A549 (cell line): ENCODE data around the gene MAN1C1. TPM values are rescaled to one million over a fixed set of nuclear protein-coding genes. Genes with fewer than 3 reads are reported as not detected.

ENCODE experiments used
- ATAC-seq, 2 experiments: fragments of 200-7000 bp in 1 of 2; fragments of >200 bp in 1 of 2; cut with Nextera tagmentation in 1 of 2; cut with Tn5 transposase in 1 of 2; 3 replicates each; pipeline versions ENCODE4 v1.8.0 to v1.9.1; 2018 to 2020; ENCODE audit warnings: mild to moderate bottlenecking in 1 of 2, moderate library complexity in 1 of 2
- CTCF ChIA-PET: fragments of 300-600 bp; sonication (Branson Sonifier 250); formaldehyde crosslinking; extraction: SDS; loops from one replicate; lab custom pipeline; 2021; ENCODE audit warnings: antibody characterized with exemption, inconsistent platforms; lab: Yijun Ruan, JAX
- POLR2A ChIA-PET: fragments of 350-600 bp; formaldehyde crosslinking; extraction: SDS; loops from one replicate; lab custom pipeline; 2021; ENCODE audit warnings: antibody characterized with exemption, inconsistent platforms; lab: Yijun Ruan, JAX
- DNase-seq, 2 experiments: peaks; one replicate each; pipeline versions ENCODE4 v3.0.0 to v3.0.0-alpha.2; 2011 to 2016; ENCODE audit warnings: low read depth in 1 of 2, low spot score in 1 of 2
- FAIRE-seq: peaks from 2 replicates; lab custom pipeline; 2011; peaks lifted over from hg19 to GRCh38; lab: Jason Lieb, UNC
- H3K27ac ChIP-seq, 2 experiments: fragments of >200 bp; sonication (Bioruptor Twin); formaldehyde crosslinking; 3 replicates each; pipeline ENCODE4 v1.5.1; 2016 to 2017
- H3K4me1 ChIP-seq: fragments of >200 bp; sonication (Bioruptor Twin); formaldehyde crosslinking; 3 replicates; pipeline ENCODE4 v1.6.1; 2016
- H3K4me2 ChIP-seq: fragments of >200 bp; sonication (Bioruptor Twin); formaldehyde crosslinking; 3 replicates; pipeline ENCODE4 v1.6.1; 2016
- H3K4me3 ChIP-seq: fragments of >200 bp; sonication (Bioruptor Twin); formaldehyde crosslinking; 3 replicates; pipeline ENCODE4 v1.5.1; 2016
- H3K9me3 ChIP-seq: fragments of >200 bp; sonication (Bioruptor Twin); formaldehyde crosslinking; 3 replicates; pipeline ENCODE4 v1.6.1; 2016
- CBX2 ChIP-seq: fragments of 200-600 bp; sonication (generic); IDR thresholded peaks from 2 replicates; pipeline ENCODE4 v1.6.1; 2016; ENCODE audit warnings: low read depth, mild to moderate bottlenecking, borderline replicate concordance
- CEBPB ChIP-seq, 2 experiments: fragments of >200 bp in 1 of 2; sonication (Bioruptor Twin) in 1 of 2; formaldehyde crosslinking in 1 of 2; IDR thresholded peaks; 2 replicates each; pipeline ENCODE4 v1.6.1; 2012 to 2016
- CHD2 ChIP-seq: fragments of 150-350 bp; IDR thresholded peaks from 2 replicates; pipeline ENCODE4 v1.6.1; 2014; ENCODE audit warnings: low read length; ENCODE audit not compliant: partially characterized antibody
- CHD4 ChIP-seq: fragments of 200-600 bp; sonication (generic); IDR thresholded peaks from 2 replicates; pipeline ENCODE4 v1.6.1; 2016; ENCODE audit warnings: antibody characterized with exemption, mild to moderate bottlenecking, borderline replicate concordance
- EP300 ChIP-seq, 2 experiments: fragments of >200 bp; sonication (Bioruptor Twin); formaldehyde crosslinking; IDR thresholded peaks; 2 replicates in 1 of 2; 3 replicates in 1 of 2; pipeline ENCODE4 v1.6.1; 2016 to 2017
- FOSB ChIP-seq: fragments of 250-450 bp; sonication (Bioruptor Pico); IDR thresholded peaks from 2 replicates; pipeline ENCODE4 v1.5.0; 2020; ENCODE audit warnings: mild to moderate bottlenecking, moderate library complexity
- FOXS1 ChIP-seq: fragments of 250-450 bp; sonication (Bioruptor Pico); IDR thresholded peaks from 2 replicates; pipeline ENCODE4 v1.5.0; 2020; ENCODE audit warnings: mild to moderate bottlenecking, moderate library complexity
- HOXA7 ChIP-seq: fragments of 250-450 bp; sonication (Bioruptor Pico); IDR thresholded peaks from 2 replicates; pipeline ENCODE4 v1.5.0; 2020; ENCODE audit warnings: mild to moderate bottlenecking, moderate library complexity
- HOXB13 ChIP-seq: fragments of 250-450 bp; sonication (Bioruptor Pico); IDR thresholded peaks from 2 replicates; pipeline ENCODE4 v1.5.0; 2020; ENCODE audit warnings: low read depth, mild to moderate bottlenecking, moderate library complexity
- HOXB5 ChIP-seq: fragments of 250-450 bp; sonication (Bioruptor Pico); IDR thresholded peaks from 2 replicates; pipeline ENCODE4 v1.5.0; 2020; ENCODE audit warnings: mild to moderate bottlenecking, moderate library complexity
- JUNB ChIP-seq: fragments of >200 bp; sonication (Bioruptor Twin); formaldehyde crosslinking; IDR thresholded peaks from 2 replicates; pipeline ENCODE4 v1.6.1; 2016
- KDM5A ChIP-seq: fragments of 200-600 bp; sonication (generic); IDR thresholded peaks from 2 replicates; pipeline ENCODE4 v1.6.1; 2016; ENCODE audit warnings: antibody characterized with exemption, mild to moderate bottlenecking
- MAFK ChIP-seq: fragments of 450-650 bp; IDR thresholded peaks from 2 replicates; pipeline ENCODE4 v1.6.1; 2014; ENCODE audit not compliant: partially characterized antibody
- NFE2L2 ChIP-seq: fragments of 150-350 bp; conservative IDR thresholded peaks from 2 replicates; pipeline ENCODE4 v1.6.1; 2014; ENCODE audit warnings: low read length
- NR3C1 ChIP-seq: fragments of >200 bp; sonication (Bioruptor Twin); formaldehyde crosslinking; IDR thresholded peaks from 3 replicates; pipeline ENCODE4 v1.6.1; 2017
- PHF8 ChIP-seq: fragments of 200-600 bp; sonication (generic); IDR thresholded peaks from 2 replicates; pipeline ENCODE4 v1.6.1; 2016; ENCODE audit warnings: low read depth, mild to moderate bottlenecking, antibody characterized with exemption, moderate library complexity, borderline replicate concordance
- RAD21 ChIP-seq, 2 experiments: fragments of >200 bp in 1 of 2; sonication (Bioruptor Twin) in 1 of 2; formaldehyde crosslinking in 1 of 2; IDR thresholded peaks in 1 of 2; conservative IDR thresholded peaks in 1 of 2; 2 replicates in 1 of 2; 3 replicates in 1 of 2; pipeline ENCODE4 v1.6.1; 2012 to 2018; ENCODE audit warnings: inconsistent platforms in 1 of 2
- RARB ChIP-seq: fragments of 250-450 bp; sonication (Bioruptor Pico); IDR thresholded peaks from 2 replicates; pipeline ENCODE4 v1.8.0; 2021; ENCODE audit warnings: mild to moderate bottlenecking, moderate library complexity
- RNF2 ChIP-seq: fragments of 200-600 bp; sonication (generic); IDR thresholded peaks from 2 replicates; pipeline ENCODE4 v1.6.1; 2016; ENCODE audit warnings: low read depth, mild to moderate bottlenecking, antibody characterized with exemption, moderate library complexity, borderline replicate concordance
- SMC3 ChIP-seq: fragments of >200 bp; sonication (Bioruptor Twin); formaldehyde crosslinking; IDR thresholded peaks from 3 replicates; pipeline ENCODE4 v1.6.1; 2018; ENCODE audit warnings: inconsistent platforms
- SREBF2 ChIP-seq: fragments of 450-650 bp; IDR thresholded peaks from 2 replicates; pipeline ENCODE4 v1.6.1; 2014; ENCODE audit warnings: mild to moderate bottlenecking, moderate library complexity
- TP53 ChIP-seq: fragments of 250-450 bp; sonication (Bioruptor Pico); IDR thresholded peaks from 2 replicates; pipeline ENCODE4 v1.5.0; 2021; ENCODE audit warnings: mild to moderate bottlenecking, moderate library complexity
- ZC3H11A ChIP-seq: fragments of 450-650 bp; IDR thresholded peaks from 2 replicates; pipeline ENCODE4 v1.6.1; 2014; ENCODE audit warnings: antibody characterized with exemption, mild to moderate bottlenecking
- ZFP36 ChIP-seq: fragments of 450-650 bp; IDR thresholded peaks from 2 replicates; pipeline ENCODE4 v1.6.1; 2014; ENCODE audit warnings: borderline replicate concordance; ENCODE audit not compliant: partially characterized antibody
- ZSCAN20 ChIP-seq: fragments of 250-450 bp; sonication (Bioruptor Pico); IDR thresholded peaks from 2 replicates; pipeline ENCODE4 v1.8.0; 2022; ENCODE audit warnings: mild to moderate bottlenecking, moderate library complexity
- whole genome bisulfite sequencing: methylation state at CpG from one replicate; pipeline ENCODE4 v1.1.6; 2017; ENCODE audit errors: missing lambda C conversion rate; 5-methylcytosine and 5-hydroxymethylcytosine counted together
- polyA plus RNA-seq, 4 experiments: library from polyadenylated mRNA; depleted of rRNA in 3 of 4; stranded (reverse); fragments of >200 nt; fragmentation: RNase III in 1 of 4; extraction: RNeasy Plus Mini Kit Qiagen cat#74134 plus additional on column Dnase treatment in 1 of 4; gene quantifications; 2 replicates in 3 of 4; 3 replicates in 1 of 4; pipeline ENCODE4 v1.2.3, GENCODE V29; 2011 to 2017
- TF ChIP-seq, protein P1 (sequence below): IDR thresholded peaks from 2 replicates; pipeline ENCODE4 v1.6.1; 2012

The MAN1C1 gene
- polyA plus RNA-seq, 2 of the 4 experiments (the other 2 are of a cell fraction) = 0.22 to 0.27 TPM

GRCh38 chr1:25772692-25773245, 156.2 kb downstream of the MAN1C1 start (continued):
- TF ChIP-seq, protein P1, sequence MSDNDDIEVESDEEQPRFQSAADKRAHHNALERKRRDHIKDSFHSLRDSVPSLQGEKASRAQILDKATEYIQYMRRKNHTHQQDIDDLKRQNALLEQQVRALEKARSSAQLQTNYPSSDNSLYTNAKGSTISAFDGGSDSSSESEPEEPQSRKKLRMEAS = no peak

GRCh38 chr1:25773441-25774125, 157.0 kb downstream of the MAN1C1 start:
- peak overlapping the region; percentile 20; the same call in 1 of the 3 replicates for H3K4me3 ChIP-seq
- peak overlapping the region; percentile 95 for H3K4me2 ChIP-seq
- ATAC-seq (peak; percentile 84 to 86), FAIRE-seq (no peak), DNase-seq (peak; percentile 59 to 69)
- peak overlapping the region; percentile 73 to 81 for H3K27ac ChIP-seq
- 0% methylated on average over 4 of the region's 4 CpGs for WGBS
- TF ChIP-seq CEBPB (IDR thresholded peaks at IDR 0.05) = 0 out of 4 replicates have a peak, but pooled peaks of 1 of the 2 experiments have one; percentile 23
- no peak for TF ChIP-seq ZFP36
- TF ChIP-seq CBX2 = no peak
- TF ChIP-seq SMC3 = 0 out of 3 replicates have a peak, but pooled peaks have one; percentile 5
- TF ChIP-seq RAD21 (conservative IDR thresholded peaks at IDR 0.05 in 1 of 2, IDR thresholded peaks at IDR 0.05 in 1 of 2) = 0 out of 5 replicates have a peak, but pooled peaks of 1 of the 2 experiments have one; percentile 12
- TF ChIP-seq JUNB = no peak
- H3K9me3 ChIP-seq = no peaks in the 10 kb centered on the region
- ChIA-PET POLR2A (interaction anchor here (1.0 kb wide), 1 partner anchor 230 kb away, joined by 3 read pairs; the partner anchor contains the start of gene LDLRAP1), CTCF (interaction anchor here (1.0 to 3.2 kb wide), 5 partner anchors 12 to 37 kb away, joined by 3 to 11 read pairs (median 3); no protein-coding TSS in a partner anchor)
- peaks cover 43% of the 10 kb centered on the region for H3K4me1 ChIP-seq

GRCh38 chr1:25774206-25774803, 157.7 kb downstream of the MAN1C1 start:
- DNase-seq = no peak
- 0 out of 2 replicates have a peak, but pooled peaks have one; percentile 41 for TF ChIP-seq CHD4
- no peak for TF ChIP-seq NR3C1
- no peak for TF ChIP-seq MAFK
- TF ChIP-seq, all 56 proteins: peak for 1
- ChIA-PET CTCF (interaction anchor here (1.0 to 3.2 kb wide), 5 partner anchors 12 to 36 kb away, joined by 3 to 11 read pairs (median 3); no protein-coding TSS in a partner anchor), POLR2A (interaction anchor here (1.0 kb wide), 1 partner anchor 231 kb away, joined by 3 read pairs; the partner anchor contains the start of gene LDLRAP1)
- peak overlapping the region; percentile 95 for H3K4me2 ChIP-seq
- peaks cover 43% of the 10 kb centered on the region for H3K4me1 ChIP-seq
- ATAC-seq = peak in 1 of 2 experiments; percentile 17; a peak in 2 of 6 replicates
- WGBS = 64% methylated on average over 12 of the region's 13 CpGs
- FAIRE-seq = no peak
- peak overlapping the region; percentile 20; the same call in 1 of the 3 replicates for H3K4me3 ChIP-seq
- no peaks in the 10 kb centered on the region for H3K9me3 ChIP-seq
- H3K27ac ChIP-seq = peak overlapping the region; percentile 73 to 81

GRCh38 chr1:25774921-25775771, 158.6 kb downstream of the MAN1C1 start:
- Histone ChIP-seq H3K4me2 (peak overlapping the region; percentile 95), H3K27ac (peak overlapping the region; percentile 73 to 81), H3K4me3 (no peak overlapping the region), H3K9me3 (no peaks in the 10 kb centered on the region), H3K4me1 (peaks cover 45% of the 10 kb centered on the region)
- DNase-seq (no peak), FAIRE-seq (no peak), ATAC-seq (peak in 1 of 2 experiments; percentile 33; a peak in 2 of 6 replicates)
- TF ChIP-seq TP53 (CRISPR knock-in tag) = no peak
- TF ChIP-seq RNF2 = no peak
- TF ChIP-seq SREBF2 = no peak
- TF ChIP-seq CEBPB (IDR thresholded peaks at IDR 0.05) = no peak
- TF ChIP-seq CHD4 = no peak
- no peak for TF ChIP-seq HOXA7 (CRISPR knock-in tag)
- TF ChIP-seq ZSCAN20 (CRISPR knock-in tag) = no peak
- no peak for TF ChIP-seq RARB (CRISPR knock-in tag)
- TF ChIP-seq ZC3H11A = no peak
- no peak for TF ChIP-seq PHF8
- TF ChIP-seq HOXB13 (CRISPR knock-in tag) = no peak
- no peak for TF ChIP-seq JUNB
- no peak for TF ChIP-seq CHD2
- TF ChIP-seq FOXS1 (CRISPR knock-in tag) = no peak
- TF ChIP-seq HOXB5 (CRISPR knock-in tag) = no peak
- no peak for TF ChIP-seq KDM5A
- no peak for TF ChIP-seq NFE2L2
- TF ChIP-seq RAD21 (conservative IDR thresholded peaks at IDR 0.05 in 1 of 2, IDR thresholded peaks at IDR 0.05 in 1 of 2) = no peak
- no peak for TF ChIP-seq FOSB (CRISPR knock-in tag)
- no peak for TF ChIP-seq EP300 (IDR thresholded peaks at IDR 0.05)
- CTCF ChIA-PET = interaction anchor here (0.9 to 3.2 kb wide), 2 partner anchors 23 to 46 kb away, joined by 3 to 11 read pairs; no protein-coding TSS in a partner anchor
- 72% methylated on average over 9 of the region's 16 CpGs for WGBS
- POLR2A ChIA-PET = no interaction called here
